Measurements from ENCODE around the gene PLAAT2.
"Not testable (repeated sequence)": the region's sequence is repeated elsewhere in the genome, so short reads cannot be mapped to it uniquely, and the experiment has no call there.

The PLAAT2 gene

DNA sequence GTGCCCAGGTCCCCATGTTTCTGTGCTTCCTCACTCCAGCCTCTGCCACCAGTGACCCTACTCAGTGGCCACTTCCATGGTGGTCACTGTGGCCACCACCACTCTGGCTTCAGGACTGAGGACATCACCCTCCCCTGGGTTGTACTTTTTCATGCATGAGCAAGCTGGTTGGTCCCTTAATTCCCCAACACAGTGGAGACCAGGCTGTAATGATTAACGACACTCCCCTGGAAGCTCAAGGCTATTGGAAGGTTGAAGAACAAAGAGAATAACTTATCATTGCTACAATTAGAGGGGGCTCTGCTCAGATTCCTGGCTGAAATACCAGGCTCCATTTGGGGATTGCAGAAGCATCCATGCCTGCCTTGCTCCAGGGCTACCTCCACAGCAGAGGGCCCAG lies 16.1 kb downstream of the PLAAT2 start:
- no peak for FAIRE-seq

DNA sequence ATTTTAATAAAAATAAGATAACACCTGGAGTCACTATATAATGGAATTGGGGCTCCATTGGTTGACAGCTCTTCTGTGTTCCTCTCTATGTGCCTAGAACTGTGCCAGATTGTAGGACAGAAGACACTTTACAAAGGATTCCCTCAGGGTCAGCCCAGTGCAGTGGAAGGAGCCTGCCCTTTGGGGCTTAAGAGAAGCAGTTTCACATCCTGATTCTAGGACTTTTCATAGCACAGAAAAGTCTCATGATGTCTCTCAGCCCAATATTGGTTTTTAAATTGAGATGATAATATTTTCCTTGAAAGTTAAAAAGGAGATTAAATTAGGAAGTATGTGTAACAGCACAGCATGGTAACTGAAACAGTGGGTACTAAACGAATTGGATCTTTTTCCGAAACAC lies 19.5 kb downstream of the PLAAT2 start:
- no peak for FAIRE-seq

DNA sequence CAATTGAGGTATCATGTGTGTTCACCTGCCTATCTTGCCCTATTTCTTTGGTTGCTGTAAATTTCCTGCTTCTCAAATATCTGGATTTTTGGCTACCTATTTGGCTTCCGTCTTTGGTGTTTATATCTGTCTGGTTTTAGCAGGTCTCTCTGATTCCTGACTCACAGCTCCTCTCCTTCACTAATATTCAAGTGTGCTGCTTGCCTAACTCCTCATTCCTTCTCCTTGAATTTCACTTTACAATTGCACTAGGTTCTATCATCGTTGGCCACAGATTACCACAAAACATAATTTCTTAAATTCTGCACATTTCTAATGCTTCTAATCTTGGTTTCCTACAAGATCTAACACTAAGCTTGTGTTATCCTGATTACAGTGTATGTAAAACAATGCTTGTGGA lies 20.7 kb downstream of the PLAAT2 start:
- FAIRE-seq, result not testable (repeated sequence)

DNA sequence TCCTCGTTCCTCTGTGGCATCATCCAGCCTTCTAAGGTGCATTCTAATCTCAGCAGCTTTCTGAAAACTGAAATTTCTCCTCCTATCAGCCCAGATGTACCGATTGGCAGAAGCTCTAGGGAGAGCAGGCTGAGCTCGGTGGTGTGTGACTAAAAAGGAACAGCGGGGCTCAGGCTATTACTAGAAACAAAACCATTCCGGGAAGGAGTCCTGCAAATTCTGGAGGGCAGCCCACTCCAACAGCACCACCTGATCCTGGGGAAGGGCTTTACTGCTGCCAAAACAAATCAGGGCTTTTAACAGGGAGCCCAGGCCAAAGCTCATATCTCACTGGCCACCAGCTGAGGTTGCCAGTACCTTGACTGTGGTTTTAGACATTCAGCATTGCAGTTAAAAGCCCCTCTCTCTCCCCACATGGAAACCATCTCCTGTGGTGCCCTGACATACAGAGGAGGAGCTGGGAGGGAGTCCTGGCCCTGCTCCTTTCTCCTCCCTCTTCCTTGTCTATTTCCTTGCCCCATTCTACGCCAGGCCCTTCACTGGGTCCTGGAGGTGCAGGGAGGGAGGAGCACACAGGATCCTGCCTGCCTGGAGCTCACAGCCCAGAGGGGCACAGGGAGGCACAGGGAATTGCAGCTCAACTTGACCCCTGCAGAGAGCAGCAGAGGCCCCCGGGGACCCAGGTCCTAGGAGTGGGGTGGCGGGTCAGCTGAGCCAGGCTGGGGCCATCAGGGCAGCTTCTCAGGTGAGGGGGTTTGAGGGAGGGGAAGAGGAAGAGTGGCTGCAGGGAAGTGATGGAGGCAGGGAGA lies 25.7 kb downstream of the PLAAT2 start:
- no peak for FAIRE-seq

DNA sequence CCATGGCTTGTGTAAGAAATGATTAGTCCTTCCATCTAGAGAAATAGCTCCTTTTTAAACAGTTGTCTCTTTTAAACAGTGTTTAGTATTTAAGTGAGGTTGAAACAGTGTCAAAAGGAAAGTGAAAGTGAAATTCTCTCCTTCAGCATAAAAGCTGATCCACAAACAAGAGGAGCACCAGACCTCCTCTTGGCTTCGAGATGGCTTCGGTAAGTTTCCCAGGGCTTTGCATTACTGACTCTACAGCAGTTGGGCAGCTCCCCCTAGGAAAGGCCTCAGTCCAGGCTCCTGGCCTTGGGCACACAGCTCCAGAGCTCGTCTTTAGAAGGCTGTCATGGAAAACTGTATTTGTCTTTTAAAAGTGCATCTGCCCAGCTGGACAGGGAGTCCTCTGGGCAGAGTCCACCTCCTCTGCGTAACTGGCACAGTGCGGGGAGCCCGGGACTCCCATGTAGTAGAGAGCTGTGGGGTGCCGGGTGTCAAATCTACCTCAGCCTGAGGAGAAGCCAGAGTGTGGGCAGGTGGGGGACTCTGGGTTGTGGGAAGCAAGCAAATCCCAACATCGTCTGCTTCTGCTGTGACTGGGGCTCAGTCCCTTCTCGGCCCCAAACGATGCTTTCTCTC lies 26.4 kb downstream of the PLAAT2 start, which contains the start of gene PLAAT4:
TSS of gene PLAAT4 (plus strand) at position 140 of the 624 bp plus-strand sequence. CDS start at position 201, 61 bp downstream.
- FAIRE-seq, result peak; percentile 86

DNA sequence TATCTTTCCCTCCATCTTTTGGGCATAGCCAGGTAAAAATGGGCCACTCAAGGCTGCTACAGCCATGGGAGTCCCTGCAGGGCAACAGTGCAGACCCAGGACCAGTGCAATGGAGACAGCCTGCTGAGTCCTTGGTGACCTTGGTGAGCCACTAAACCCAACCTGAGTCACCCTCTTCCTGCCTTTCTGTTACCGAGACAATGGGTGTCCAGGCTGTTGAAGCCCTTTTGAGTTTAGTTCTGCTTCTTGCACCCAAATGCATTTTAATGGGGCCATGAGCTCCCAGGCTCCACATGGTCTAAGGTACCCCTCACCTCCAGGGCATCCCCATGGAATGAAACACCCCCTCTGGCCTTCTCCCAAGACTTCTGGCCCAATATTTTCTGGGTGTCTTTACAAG lies 27.4 kb downstream of the PLAAT2 start:
- no peak for FAIRE-seq

DNA sequence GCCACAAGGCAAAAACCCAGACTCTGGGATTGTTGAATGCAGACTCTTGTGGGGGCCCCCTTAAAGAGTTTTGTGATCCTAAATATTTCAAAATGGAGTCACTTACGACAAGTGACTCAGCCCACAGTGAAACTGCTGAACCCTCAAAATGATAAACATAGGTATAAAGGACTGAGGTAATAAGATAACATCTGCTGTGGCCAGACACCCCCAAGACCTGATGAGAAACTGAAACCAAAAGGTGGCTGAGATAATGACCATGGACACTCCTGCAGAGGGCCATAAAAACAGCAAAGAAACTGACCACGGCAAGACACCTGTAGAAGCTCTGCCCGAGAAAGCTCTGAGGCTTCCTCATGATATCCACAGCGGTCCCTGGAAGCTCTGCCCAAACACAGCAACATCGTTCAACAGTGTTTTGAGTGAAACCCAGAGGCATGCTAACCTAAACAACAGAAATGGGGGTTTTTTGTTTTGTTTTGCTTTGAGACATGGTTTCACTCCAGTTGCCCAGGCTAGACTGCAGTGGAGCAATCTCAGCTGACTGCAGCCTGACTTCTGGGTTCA lies 28.2 kb downstream of the PLAAT2 start:
- FAIRE-seq, result no peak

DNA sequence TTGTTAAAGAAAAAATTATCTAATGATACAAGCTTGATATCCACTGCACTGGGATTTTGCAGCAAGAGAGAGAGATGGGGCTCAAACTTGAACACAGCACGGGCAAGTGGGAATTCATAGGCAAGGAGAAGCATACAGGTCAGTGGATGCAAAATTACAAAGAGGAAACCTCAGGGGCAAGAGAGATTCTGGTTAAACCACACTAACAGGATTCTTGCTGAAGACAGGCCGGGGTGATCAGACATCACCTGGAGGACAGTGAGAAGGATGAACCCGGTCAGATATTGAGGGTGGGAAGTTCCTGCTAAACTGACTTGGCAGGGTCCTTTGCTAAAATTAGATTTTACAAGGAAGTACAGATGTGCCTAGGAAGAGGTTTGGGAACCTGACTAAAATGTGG lies 29.1 kb downstream of the PLAAT2 start:
- no peak for FAIRE-seq

DNA sequence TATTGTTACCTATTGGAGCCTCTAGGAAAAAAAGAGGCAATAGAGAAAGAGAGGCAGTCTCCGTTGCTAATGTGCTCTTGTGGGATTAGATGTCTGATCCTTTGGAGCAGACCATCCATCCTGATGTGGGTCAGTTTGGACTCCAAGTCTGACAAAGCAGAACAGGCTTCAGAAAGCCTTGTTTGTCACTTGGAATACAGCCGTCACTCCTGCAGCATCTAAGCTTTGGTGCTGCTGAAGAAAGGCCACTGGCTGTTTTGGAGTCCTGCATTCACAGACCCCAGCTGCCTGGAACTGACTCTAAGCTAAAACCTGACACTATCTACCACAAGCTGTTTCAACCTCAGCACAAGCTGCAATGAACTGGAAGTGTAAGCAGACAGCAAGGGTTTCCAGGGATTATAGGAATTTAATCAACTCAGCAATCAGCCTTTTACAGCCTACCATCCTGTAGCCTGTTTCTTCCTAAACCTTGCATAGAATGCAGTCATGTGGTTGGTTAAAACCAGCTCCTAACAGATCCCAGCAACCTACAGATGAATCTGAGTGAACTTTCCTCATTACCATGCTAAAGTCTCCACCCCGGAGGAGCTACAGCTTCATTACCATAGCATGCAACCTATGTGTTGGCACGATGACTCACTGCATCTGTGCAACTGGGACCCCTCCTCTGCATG lies 30.2 kb downstream of the PLAAT2 start:
- FAIRE-seq, result no peak

DNA sequence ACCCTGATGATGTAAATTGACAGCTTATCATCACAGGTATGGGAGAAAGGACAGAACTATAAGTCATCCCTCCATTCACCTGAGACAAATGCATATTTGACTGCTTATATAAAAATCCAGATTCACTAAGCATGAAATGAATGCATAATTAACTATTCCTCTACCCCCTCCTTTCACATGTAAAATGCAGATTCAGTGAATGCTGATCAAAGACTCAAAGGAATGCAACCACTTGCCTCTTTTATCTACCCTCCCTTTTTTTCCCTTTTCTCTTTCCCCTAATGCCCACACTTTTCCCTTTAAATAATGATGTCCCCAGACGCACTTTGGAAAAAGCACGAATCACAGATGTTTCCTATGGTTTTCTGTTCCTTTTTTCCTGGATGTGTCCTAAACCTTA lies 31.1 kb downstream of the PLAAT2 start:
- no peak for FAIRE-seq

DNA sequence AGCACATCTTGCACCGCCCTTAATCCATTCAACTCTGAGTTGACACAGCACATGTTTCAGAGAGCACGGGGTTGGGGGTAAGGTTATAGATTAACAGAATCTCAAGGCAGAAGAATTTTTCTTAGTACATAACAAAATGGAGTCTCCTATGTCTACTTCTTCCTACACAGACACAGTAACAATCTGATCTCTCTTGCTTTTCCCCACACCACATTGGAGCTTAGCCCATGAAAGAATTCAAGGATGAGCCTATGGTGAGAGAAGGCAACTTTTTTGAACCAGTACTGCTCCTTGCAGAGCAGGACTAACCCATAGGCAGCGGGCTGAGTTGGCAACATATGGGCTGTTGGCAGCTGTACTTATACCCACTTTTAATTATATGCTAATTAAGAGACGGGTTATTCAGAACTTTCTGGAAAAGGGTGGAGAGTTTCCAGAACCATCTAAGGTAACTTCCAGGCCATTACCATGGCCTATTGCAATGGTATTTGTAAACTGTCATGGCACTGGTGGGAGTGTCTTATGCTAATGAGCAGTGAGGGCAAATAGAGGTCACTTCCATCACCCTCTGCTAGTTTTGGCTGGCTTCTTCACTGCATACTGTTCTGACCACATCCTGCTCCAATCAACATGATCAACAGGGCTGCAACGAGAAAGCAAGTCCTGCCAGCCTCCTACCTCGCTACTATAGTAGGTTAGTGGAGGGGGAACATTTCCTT lies 31.9 kb downstream of the PLAAT2 start:
- FAIRE-seq, result not testable (repeated sequence)

DNA sequence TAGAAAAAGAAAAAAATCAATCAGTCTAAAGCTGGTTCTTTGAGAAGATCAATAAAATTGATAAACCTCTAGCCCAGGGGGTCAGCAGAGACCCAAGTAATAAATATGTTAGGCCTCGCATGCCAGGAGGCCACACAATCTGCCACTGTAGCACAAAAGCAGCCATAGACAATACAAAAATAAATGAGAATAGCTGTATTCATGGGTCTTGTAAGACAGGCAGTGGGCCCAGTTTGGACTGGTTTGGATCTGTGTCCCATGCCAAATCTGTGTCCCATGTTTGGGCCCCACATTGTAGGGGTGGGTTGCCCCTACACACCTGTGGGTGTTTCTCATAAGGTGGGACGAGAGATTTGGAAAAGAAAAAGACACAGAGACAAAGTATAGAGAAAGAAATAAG lies 33.2 kb downstream of the PLAAT2 start:
- no peak for FAIRE-seq

DNA sequence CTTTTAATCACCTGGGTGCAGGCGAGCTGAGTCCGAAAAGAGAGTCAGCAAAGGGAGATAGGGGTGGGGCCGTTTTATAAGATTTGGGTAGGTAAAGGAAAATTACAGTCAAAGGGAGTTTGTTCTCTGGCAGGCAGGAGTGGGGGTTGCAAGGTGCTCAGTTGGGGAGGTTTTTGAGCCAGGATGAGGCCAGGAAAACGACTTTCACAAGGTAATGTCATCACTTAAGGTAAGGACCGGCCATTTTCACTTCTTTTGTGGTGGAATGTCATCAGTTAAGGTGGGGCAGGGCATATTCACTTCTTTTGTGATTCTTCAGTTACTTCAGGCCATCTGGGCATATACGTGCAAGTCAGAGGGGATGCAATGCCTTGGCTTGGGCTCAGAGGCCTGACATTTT lies 33.8 kb downstream of the PLAAT2 start:
- FAIRE-seq, result not testable (repeated sequence)

DNA sequence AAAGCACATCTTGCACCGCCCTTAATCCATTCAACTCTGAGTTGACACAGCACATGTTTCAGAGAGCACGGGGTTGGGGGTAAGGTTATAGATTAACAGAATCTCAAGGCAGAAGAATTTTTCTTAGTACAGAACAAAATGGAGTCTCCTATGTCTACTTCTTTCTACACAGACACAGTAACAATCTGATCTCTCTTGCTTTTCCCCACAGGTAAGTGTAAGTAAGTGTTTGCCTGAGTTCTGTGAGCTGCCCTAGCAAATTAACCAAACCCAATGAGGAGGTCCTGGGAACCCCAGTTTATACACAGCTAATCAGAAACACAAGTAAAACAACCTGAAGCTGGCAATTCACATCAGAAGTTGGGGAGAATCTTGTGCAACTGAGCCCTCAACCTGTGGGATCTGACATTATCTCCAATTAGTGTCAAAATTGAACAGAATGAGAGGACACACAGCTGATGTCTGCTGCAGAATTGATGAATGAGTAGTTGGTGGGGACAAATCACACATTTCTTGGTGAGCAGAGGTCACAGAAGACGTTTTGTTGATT lies 34.4 kb downstream of the PLAAT2 start:
- FAIRE-seq, result not testable (repeated sequence)

DNA sequence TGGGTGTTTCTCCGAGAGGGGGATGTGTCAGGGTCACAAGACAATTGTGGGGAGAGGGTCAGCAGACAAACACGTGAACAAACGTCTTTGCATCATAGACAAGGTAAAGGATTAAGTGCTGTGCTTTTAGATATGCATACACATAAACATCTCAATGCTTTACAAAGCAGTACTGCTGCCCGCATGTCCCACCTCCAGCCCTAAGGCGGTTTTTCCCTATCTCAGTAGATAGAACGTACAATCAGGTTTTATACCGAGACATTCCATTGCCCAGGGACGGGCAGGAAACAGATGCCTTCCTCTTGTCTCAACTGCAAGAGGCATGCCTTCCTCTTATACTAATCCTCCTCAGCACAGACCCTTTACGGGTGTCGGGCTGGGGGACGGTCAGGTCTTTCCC lies 35.0 kb downstream of the PLAAT2 start:
- FAIRE-seq, result not testable (repeated sequence)

DNA sequence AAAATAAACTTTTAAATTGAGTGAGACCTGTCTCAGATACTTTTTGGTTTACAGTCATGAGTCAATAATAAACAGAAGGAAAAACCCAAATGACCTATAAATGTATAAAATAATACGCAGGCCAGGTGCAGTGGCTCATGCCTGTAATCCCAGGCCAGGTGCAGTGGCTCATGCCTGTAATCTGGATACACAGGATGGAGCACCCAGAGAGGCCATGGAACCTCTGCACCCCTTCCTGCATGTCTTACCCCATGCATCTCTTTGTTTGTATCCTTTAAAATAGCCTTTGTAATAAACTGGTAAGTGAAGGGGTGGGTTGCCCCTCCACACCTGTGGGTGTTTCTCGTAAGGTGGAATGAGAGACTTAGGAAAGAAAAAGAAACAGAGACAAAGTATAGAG lies 35.5 kb downstream of the PLAAT2 start:
- no peak for FAIRE-seq

DNA sequence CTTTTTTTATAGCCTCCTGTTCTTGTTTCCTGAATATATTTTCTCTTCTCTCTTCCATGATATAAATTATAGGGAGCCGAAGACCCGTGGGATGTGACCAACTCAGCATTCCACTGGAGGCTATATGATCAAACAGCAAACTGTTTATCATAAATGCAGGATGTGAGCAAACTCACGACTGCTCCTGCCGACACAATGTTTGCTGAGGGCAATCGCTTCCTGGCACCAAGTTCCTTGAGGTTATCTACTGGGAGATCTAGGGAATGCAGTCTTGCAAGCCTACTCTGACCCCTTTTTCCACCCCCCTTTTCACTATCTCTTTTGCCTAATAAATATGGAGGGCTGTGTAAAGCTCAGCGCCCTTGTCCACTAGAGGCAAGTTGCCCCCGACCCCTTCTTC lies 40.0 kb downstream of the PLAAT2 start:
- FAIRE-seq, result no peak

DNA sequence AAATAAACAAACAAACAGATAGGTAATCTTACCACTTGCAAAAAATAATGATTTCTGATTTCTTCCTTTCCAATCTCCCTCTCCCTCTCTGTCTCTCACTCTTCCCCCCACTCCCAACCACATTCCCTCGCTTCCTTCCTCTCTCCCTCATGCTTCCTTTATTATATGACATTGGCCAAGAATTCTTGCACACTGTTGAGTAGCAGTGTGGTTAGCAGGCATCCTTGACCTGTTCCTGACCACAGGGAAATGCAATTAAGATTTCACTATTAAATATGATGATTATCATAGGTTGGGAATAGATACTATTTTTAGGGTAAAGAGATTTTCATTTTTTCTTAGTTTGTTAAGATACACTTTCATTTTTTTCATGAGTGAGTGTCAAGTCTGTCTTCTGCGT lies 41.3 kb downstream of the PLAAT2 start:
- no peak for FAIRE-seq

DNA sequence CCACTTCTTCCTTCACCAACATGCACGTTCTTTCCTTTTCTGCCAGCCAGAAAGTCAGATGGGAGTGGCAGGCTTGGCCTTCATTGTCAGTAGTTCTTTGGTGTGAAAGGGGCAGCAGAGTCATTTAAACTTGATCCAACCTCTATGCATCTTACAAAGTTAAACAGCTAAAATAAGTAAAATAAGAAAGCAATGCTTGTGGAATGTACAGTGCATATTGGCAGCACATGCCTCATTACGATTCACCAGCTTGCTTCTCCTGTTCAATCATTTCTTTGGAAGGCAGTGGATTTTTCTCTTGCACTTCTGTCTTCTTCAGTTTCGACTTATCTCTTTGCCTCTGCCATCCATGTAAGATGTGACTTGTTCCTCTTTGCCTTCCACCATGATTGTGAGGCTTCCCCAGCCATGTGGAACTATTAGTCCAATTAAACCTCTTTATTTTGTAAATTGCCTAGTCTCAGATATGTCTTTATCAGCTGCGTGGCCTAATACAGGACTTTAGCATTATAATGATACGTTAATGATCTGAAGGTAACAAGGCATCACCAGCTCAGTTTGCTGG lies 42.5 kb downstream of the PLAAT2 start:
- FAIRE-seq, result no peak

DNA sequence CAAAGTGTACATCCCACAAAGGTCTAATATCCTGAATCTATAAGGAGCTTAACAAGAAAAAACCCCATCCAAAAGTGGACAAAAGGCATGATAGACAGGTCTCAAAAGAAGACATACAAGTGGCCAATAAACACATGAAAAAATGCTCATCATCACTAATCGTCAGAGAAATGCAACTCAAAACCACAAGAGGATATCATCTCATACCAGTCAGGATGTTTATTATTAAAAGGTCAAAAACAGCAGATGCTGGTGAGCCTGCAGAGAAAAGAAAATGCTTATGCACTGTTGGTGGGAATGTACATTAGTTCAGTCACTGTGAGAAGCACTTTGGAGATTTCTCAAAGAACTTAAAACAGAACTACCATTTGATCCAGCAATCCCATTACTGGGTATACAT lies 44.6 kb downstream of the PLAAT2 start:
- FAIRE-seq, result no peak

DNA sequence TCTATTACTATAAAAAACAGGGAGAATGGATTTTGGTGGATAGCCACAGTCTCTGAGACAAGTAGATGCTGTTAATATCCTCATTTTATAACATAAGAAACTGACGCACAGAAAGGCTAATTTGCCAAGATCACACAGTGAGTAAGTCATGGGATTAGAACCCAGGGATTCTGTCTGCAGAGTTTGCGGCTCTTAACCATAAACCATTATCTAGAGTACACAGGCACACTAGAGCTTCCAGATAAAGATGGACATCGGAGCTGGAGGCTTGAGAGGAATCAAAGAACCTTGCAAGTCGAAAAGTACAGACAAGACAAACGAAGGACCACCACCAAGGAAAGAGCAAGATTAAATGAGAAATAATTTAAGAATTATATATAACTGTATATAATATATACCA lies 46.0 kb downstream of the PLAAT2 start:
- FAIRE-seq, result no peak

DNA sequence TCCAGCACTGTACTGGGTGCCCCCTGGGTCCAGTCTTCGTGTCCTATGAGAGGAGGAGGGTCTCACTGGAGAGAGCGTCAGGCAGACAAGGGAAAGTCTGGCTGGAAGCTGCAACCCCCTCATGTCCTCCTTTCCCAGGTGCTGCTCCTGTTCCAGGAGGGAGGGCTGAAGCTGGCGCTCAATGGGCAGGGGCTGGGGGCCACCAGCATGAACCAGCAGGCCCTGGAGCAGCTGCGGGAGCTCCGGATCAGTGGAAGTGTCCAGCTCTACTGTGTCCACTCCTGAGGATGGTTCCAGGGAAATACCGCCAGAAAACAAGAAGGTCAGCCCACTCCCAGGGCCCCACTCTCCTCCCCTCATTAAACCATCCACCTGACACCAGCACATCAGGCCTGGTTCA lies 47.1 kb downstream of the PLAAT2 start:
- no peak for FAIRE-seq

All from islet of Langerhans (tissue), 1 donor.